Measurements from ENCODE around the gene FBXO47. TPM values are rescaled to one million over a fixed set of nuclear protein-coding genes. Genes with fewer than 3 reads are reported as not detected.
"Not testable (repeated sequence)": the region's sequence is repeated elsewhere in the genome, so short reads cannot be mapped to it uniquely, and the experiment has no call there.

The FBXO47 gene
- total and polyA plus RNA-seq, 2 donors (not counting 1 experiment from before 2014, with no cell fraction given) = not detected

DNA sequence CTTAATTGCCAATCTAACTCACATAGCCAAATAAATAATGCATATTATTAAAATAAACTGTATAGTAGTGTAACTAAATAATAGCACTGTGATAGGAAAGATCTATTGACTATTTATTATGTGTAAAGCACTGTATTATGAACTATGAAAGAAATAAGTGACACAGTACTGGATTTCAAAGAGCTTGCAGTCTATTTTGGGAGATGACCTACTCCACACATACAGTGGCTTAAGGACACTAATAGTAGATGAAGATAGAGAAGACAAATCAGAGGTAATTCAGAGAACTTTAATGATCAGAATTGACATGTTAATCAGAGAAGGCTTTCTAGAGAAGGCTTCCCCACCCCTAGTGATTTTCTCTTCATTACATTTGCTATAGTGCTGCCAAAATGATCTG lies 27.2 kb downstream of the FBXO47 start:
- H3K9me3 ChIP-seq (ENCODE audit: control extremely low read depth in 1 of 3, control insufficient read depth in 2 of 3, insufficient read depth in 1 of 3, low read length in 2 of 3) = no peaks in the 10 kb centered on the region
- no peak overlapping the region for H3K27ac ChIP-seq (ENCODE audit: low read length in 2 of 2)
- intact Hi-C loops (cut with micrococcal nuclease) = no loop called here
- CTCF ChIA-PET = interaction anchor here (1.1 kb wide), 2 partner anchors 15 to 431 kb away, joined by 3 to 4 read pairs; partner anchors contain the start of gene LASP1NB
- H3K9me3 Mint-ChIP-seq (ENCODE audit: insufficient read depth) = no peaks in the 10 kb centered on the region
- H2AFZ ChIP-seq (ENCODE audit: insufficient read depth, low read depth, low read length, poor library complexity, severe bottlenecking) = no peak overlapping the region
- peaks cover 5% of the 10 kb centered on the region for H3K27me3 Mint-ChIP-seq
- POLR2A ChIA-PET = no interaction called here
- no peak overlapping the region for H3K4me3 Mint-ChIP-seq
- peaks cover 0 to 2% (median 0%) of the 10 kb centered on the region in 4 experiments for H3K27me3 ChIP-seq (replicated peaks in 1 of 4; ENCODE audit: control extremely low read depth in 1 of 4, control insufficient read depth in 3 of 4, insufficient read depth in 4 of 4, low read length in 3 of 4)
- no peak for DNase-seq
- H3K27ac Mint-ChIP-seq = no peak overlapping the region
- no peaks in the 10 kb centered on the region for H3K79me2 ChIP-seq (ENCODE audit: control insufficient read depth, insufficient read depth, low read length)
- no peak for TF ChIP-seq EZH2 (IDR thresholded peaks at IDR 0.05; ENCODE audit: borderline replicate concordance, insufficient read depth, low read depth, low read length, poor library complexity, severe bottlenecking)
- TF ChIP-seq, protein P1, sequence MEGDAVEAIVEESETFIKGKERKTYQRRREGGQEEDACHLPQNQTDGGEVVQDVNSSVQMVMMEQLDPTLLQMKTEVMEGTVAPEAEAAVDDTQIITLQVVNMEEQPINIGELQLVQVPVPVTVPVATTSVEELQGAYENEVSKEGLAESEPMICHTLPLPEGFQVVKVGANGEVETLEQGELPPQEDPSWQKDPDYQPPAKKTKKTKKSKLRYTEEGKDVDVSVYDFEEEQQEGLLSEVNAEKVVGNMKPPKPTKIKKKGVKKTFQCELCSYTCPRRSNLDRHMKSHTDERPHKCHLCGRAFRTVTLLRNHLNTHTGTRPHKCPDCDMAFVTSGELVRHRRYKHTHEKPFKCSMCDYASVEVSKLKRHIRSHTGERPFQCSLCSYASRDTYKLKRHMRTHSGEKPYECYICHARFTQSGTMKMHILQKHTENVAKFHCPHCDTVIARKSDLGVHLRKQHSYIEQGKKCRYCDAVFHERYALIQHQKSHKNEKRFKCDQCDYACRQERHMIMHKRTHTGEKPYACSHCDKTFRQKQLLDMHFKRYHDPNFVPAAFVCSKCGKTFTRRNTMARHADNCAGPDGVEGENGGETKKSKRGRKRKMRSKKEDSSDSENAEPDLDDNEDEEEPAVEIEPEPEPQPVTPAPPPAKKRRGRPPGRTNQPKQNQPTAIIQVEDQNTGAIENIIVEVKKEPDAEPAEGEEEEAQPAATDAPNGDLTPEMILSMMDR (IDR thresholded peaks at IDR 0.05) = no peak
- no peaks in the 10 kb centered on the region for H3K36me3 ChIP-seq (replicated peaks in 1 of 2; ENCODE audit: control extremely low read depth in 1 of 2, control insufficient read depth in 1 of 2, extremely low read depth in 1 of 2, insufficient read depth in 2 of 2, low read length in 1 of 2)
- peaks cover 8% of the 10 kb centered on the region for H3K4me1 Mint-ChIP-seq
- no peak overlapping the region for H3K4me3 ChIP-seq (ENCODE audit: control extremely low read depth in 1 of 5, extremely low read depth in 1 of 5, insufficient read depth in 1 of 5, low read depth in 2 of 5, low read length in 4 of 5)
- no peak overlapping the region for H3K9ac ChIP-seq (ENCODE audit: low read length)
- H3K4me2 ChIP-seq (replicated peaks; ENCODE audit: low read depth, low read length, poor library complexity, severe bottlenecking) = no peak overlapping the region
- no peaks in the 10 kb centered on the region for H4K20me1 ChIP-seq (ENCODE audit: control insufficient read depth, insufficient read depth, low read length, poor library complexity, severe bottlenecking)
- no peaks in the 10 kb centered on the region for H3K4me1 ChIP-seq (ENCODE audit: control insufficient read depth in 2 of 2, insufficient read depth in 2 of 2, low read length in 2 of 2)
- ATAC-seq (ENCODE audit: low read depth) = no peak

GRCh38 chr17:38933962-38934361 lies 33.2 kb downstream of the FBXO47 start:
- H3K36me3 ChIP-seq (replicated peaks in 1 of 2; ENCODE audit: control extremely low read depth in 1 of 2, control insufficient read depth in 1 of 2, extremely low read depth in 1 of 2, insufficient read depth in 2 of 2, low read length in 1 of 2); ATAC-seq (ENCODE audit: low read depth); H3K4me1 ChIP-seq (ENCODE audit: control insufficient read depth in 2 of 2, insufficient read depth in 2 of 2, low read length in 2 of 2); H3K4me3 ChIP-seq (ENCODE audit: control extremely low read depth in 1 of 5, extremely low read depth in 1 of 5, insufficient read depth in 1 of 5, low read depth in 2 of 5, low read length in 4 of 5); H3K9me3 Mint-ChIP-seq (ENCODE audit: insufficient read depth); intact Hi-C loops (cut with micrococcal nuclease); H3K9me3 ChIP-seq (ENCODE audit: control extremely low read depth in 1 of 3, control insufficient read depth in 2 of 3, insufficient read depth in 1 of 3, low read length in 2 of 3); H3K4me2 ChIP-seq (replicated peaks; ENCODE audit: low read depth, low read length, poor library complexity, severe bottlenecking); DNase-seq; CTCF ChIA-PET; H3K27ac ChIP-seq (ENCODE audit: low read length in 2 of 2); H4K20me1 ChIP-seq (ENCODE audit: control insufficient read depth, insufficient read depth, low read length, poor library complexity, severe bottlenecking); H3K27ac Mint-ChIP-seq; H3K79me2 ChIP-seq (ENCODE audit: control insufficient read depth, insufficient read depth, low read length); H3K27me3 ChIP-seq (replicated peaks in 1 of 4; ENCODE audit: control extremely low read depth in 1 of 4, control insufficient read depth in 3 of 4, insufficient read depth in 4 of 4, low read length in 3 of 4); H3K27me3 Mint-ChIP-seq; H3K4me3 Mint-ChIP-seq; H3K4me1 Mint-ChIP-seq; H3K9ac ChIP-seq (ENCODE audit: low read length); H2AFZ ChIP-seq (ENCODE audit: insufficient read depth, low read depth, low read length, poor library complexity, severe bottlenecking): not testable (repeated sequence)
- WGBS (ENCODE audit: insufficient coverage) = no CpG with 5 or more reads among the region's 9 CpGs
- POLR2A ChIA-PET = interaction anchor here (0.7 kb wide), 1 partner anchor 61 kb away, joined by 3 read pairs; no protein-coding TSS in a partner anchor

GRCh38 chr17:38930782-38931181 lies 36.4 kb downstream of the FBXO47 start:
- intact Hi-C loops (cut with micrococcal nuclease); H3K9me3 Mint-ChIP-seq (ENCODE audit: insufficient read depth); CTCF ChIA-PET; H3K4me2 ChIP-seq (replicated peaks; ENCODE audit: low read depth, low read length, poor library complexity, severe bottlenecking); H3K4me1 Mint-ChIP-seq; H3K9me3 ChIP-seq (ENCODE audit: control extremely low read depth in 1 of 3, control insufficient read depth in 2 of 3, insufficient read depth in 1 of 3, low read length in 2 of 3); H3K4me3 Mint-ChIP-seq; H3K4me3 ChIP-seq (ENCODE audit: control extremely low read depth in 1 of 5, extremely low read depth in 1 of 5, insufficient read depth in 1 of 5, low read depth in 2 of 5, low read length in 4 of 5); DNase-seq; H2AFZ ChIP-seq (ENCODE audit: insufficient read depth, low read depth, low read length, poor library complexity, severe bottlenecking); H4K20me1 ChIP-seq (ENCODE audit: control insufficient read depth, insufficient read depth, low read length, poor library complexity, severe bottlenecking); H3K79me2 ChIP-seq (ENCODE audit: control insufficient read depth, insufficient read depth, low read length); H3K36me3 ChIP-seq (replicated peaks in 1 of 2; ENCODE audit: control extremely low read depth in 1 of 2, control insufficient read depth in 1 of 2, extremely low read depth in 1 of 2, insufficient read depth in 2 of 2, low read length in 1 of 2); POLR2A ChIA-PET; H3K27ac ChIP-seq (ENCODE audit: low read length in 2 of 2); H3K27me3 Mint-ChIP-seq; H3K27me3 ChIP-seq (replicated peaks in 1 of 4; ENCODE audit: control extremely low read depth in 1 of 4, control insufficient read depth in 3 of 4, insufficient read depth in 4 of 4, low read length in 3 of 4); ATAC-seq (ENCODE audit: low read depth); H3K27ac Mint-ChIP-seq; H3K9ac ChIP-seq (ENCODE audit: low read length); H3K4me1 ChIP-seq (ENCODE audit: control insufficient read depth in 2 of 2, insufficient read depth in 2 of 2, low read length in 2 of 2): not testable (repeated sequence)
- 93% methylated on average over 8 of the region's 36 CpGs for WGBS (ENCODE audit: insufficient coverage)
